Upper lobe of right lung (tissue), 1 donor: Measurements from ENCODE around the gene PCDHA9. TPM values are rescaled to one million over a fixed set of nuclear protein-coding genes. Genes with fewer than 3 reads are reported as not detected.
A peak's percentile ranks its signal among the peaks of the same experiment; 100 is the strongest.
"Not testable (repeated sequence)": the region's sequence is repeated elsewhere in the genome, so short reads cannot be mapped to it uniquely, and the experiment has no call there.

Experiments
- ATAC-seq: fragments of 200-7000 bp; cut with Tn5 transposase; one replicate; pipeline ENCODE4 v1.9.1; 2020; ENCODE audit warnings: mild to moderate bottlenecking, moderate library complexity
- DNase-seq: peaks from one replicate; pipeline ENCODE4 v3.0.0-alpha.2; 2020
- H3K27ac ChIP-seq: fragments of 200-600 bp; one replicate; pipeline ENCODE4 v1.8.0; 2022
- H3K27me3 ChIP-seq: fragments of 200-600 bp; one replicate; pipeline ENCODE4 v1.8.0; 2022; ENCODE audit warnings: mild to moderate bottlenecking
- H3K36me3 ChIP-seq: fragments of 200-600 bp; one replicate; pipeline ENCODE4 v1.8.0; 2022
- H3K4me1 ChIP-seq: fragments of 200-600 bp; one replicate; pipeline ENCODE4 v1.8.0; 2022
- H3K4me3 ChIP-seq: fragments of 200-600 bp; one replicate; pipeline ENCODE4 v1.8.0; 2022; ENCODE audit warnings: mild to moderate bottlenecking
- H3K9me3 ChIP-seq: fragments of 200-600 bp; one replicate; pipeline ENCODE4 v1.8.0; 2022
- intact Hi-C: fragments of 100-400 bp; cut with DNase I; formaldehyde crosslinking; loops from one replicate; pipeline ENCODE4 v1.11.0; 2022
- long read RNA-seq: library from polyadenylated mRNA; unstranded; transcript quantifications from one replicate; pipeline ENCODE4 v2.0.0, GENCODE V29; 2021
- total RNA-seq: library from RNA; stranded (reverse); fragmentation: NEBNext Ultra II Directional; extraction: Animal tissue kit (Norgen Biotek cat#: 25700); gene quantifications from one replicate; pipeline ENCODE4 v1.2.1, GENCODE V29; 2021
- TF ChIP-seq, protein P1 (sequence below): fragments of 200-600 bp; IDR thresholded peaks from one replicate; pipeline ENCODE4 v1.8.0; 2022; ENCODE audit warnings: antibody characterized with exemption
- donor health status: DM: no; HTN: yes; CAD: no; lungs with severe emphysema.

The PCDHA9 gene, protein sequence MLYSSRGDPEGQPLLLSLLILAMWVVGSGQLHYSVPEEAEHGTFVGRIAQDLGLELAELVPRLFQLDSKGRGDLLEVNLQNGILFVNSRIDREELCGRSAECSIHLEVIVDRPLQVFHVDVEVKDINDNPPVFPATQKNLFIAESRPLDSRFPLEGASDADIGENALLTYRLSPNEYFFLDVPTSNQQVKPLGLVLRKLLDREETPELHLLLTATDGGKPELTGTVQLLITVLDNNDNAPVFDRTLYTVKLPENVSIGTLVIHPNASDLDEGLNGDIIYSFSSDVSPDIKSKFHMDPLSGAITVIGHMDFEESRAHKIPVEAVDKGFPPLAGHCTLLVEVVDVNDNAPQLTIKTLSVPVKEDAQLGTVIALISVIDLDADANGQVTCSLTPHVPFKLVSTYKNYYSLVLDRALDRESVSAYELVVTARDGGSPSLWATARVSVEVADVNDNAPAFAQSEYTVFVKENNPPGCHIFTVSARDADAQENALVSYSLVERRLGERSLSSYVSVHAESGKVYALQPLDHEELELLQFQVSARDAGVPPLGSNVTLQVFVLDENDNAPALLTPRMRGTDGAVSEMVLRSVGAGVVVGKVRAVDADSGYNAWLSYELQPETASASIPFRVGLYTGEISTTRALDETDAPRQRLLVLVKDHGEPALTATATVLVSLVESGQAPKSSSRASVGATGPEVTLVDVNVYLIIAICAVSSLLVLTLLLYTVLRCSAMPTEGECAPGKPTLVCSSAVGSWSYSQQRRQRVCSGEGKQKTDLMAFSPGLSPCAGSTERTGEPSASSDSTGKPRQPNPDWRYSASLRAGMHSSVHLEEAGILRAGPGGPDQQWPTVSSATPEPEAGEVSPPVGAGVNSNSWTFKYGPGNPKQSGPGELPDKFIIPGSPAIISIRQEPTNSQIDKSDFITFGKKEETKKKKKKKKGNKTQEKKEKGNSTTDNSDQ
- total RNA-seq: 0.20 TPM
- long read RNA-seq: 0 reads

DNA sequence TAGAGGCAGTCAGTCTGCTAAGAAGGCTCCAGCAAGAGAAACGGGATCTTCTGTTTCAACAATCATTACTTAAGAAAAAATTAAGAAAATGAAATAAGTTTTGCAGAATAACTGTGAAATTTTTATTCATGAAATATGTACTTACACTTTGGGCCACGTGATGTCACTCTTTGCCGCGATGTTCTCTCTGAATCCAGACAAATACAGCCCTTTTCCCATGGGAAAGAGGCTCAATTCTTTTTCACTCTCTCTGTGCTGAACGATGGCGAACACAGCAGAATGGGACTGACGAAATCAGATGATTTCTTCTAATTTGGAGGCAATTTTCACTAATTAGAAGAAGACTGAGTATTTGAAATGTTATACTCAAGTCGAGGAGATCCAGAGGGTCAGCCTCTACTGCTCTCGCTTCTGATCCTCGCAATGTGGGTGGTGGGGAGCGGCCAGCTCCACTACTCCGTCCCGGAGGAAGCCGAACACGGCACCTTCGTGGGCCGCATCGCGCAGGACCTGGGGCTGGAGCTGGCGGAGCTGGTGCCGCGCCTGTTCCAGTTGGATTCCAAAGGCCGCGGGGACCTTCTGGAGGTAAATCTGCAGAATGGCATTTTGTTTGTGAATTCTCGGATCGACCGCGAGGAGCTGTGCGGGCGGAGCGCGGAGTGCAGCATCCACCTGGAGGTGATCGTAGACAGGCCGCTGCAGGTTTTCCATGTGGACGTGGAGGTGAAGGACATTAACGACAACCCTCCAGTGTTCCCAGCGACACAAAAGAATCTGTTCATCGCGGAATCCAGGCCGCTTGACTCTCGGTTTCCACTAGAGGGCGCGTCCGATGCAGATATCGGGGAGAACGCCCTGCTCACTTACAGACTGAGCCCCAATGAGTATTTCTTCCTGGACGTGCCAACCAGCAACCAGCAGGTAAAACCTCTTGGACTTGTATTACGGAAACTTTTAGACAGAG, at the start of gene PCDHA9:
Gene PCDHA9 (plus strand): TSS at position 244 of the 964 bp plus-strand sequence. CDS start 114 bp downstream, at position 358.
- H3K4me1 ChIP-seq, H3K27ac ChIP-seq, intact Hi-C loops, H3K9me3 ChIP-seq, ATAC-seq, H3K36me3 ChIP-seq, DNase-seq, H3K4me3 ChIP-seq: not testable (repeated sequence)
- H3K27me3 ChIP-seq: peaks cover 21% of the 10 kb centered on the region

DNA sequence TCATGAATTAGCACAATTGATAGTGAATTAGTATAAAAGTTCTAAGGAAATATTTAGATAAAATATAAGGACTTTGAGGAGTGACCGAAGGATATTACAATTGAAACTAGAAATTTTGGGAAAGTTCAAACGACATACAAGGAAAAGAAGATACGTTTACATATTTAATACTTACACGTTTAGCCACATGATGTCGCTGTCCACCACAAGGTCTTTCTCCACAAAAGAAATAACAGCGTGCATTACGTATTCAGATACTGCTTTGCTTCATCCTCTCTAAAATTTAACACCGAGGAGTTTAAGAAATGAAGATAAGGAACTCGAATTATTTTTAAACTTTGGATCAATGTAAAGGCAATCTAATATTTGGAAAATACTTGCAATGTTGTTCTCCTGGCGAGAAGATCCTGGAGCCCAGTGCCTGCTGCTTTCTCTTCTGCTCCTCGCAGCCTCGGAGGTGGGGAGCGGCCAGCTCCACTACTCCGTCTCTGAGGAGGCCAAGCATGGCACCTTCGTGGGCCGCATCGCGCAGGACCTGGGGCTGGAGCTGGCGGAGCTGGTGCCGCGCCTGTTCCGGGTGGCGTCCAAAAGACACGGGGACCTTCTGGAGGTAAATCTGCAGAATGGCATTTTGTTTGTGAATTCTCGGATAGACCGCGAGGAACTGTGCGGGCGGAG, 47.2 kb upstream of the PCDHA9 start, which contains the start of gene PCDHA3:
Gene PCDHA3 (plus strand): TSS at position 242 of the 678 bp plus-strand sequence.
- ATAC-seq (no peak), DNase-seq (no peak)
- H3K27ac ChIP-seq: no peak within 1 kb of the TSS
- no peaks in the 10 kb centered on the region for H3K9me3 ChIP-seq
- intact Hi-C loops: no loop called here
- TF ChIP-seq, protein P1, sequence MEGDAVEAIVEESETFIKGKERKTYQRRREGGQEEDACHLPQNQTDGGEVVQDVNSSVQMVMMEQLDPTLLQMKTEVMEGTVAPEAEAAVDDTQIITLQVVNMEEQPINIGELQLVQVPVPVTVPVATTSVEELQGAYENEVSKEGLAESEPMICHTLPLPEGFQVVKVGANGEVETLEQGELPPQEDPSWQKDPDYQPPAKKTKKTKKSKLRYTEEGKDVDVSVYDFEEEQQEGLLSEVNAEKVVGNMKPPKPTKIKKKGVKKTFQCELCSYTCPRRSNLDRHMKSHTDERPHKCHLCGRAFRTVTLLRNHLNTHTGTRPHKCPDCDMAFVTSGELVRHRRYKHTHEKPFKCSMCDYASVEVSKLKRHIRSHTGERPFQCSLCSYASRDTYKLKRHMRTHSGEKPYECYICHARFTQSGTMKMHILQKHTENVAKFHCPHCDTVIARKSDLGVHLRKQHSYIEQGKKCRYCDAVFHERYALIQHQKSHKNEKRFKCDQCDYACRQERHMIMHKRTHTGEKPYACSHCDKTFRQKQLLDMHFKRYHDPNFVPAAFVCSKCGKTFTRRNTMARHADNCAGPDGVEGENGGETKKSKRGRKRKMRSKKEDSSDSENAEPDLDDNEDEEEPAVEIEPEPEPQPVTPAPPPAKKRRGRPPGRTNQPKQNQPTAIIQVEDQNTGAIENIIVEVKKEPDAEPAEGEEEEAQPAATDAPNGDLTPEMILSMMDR: peak; percentile 42
- peak within 1 kb of the TSS; percentile 43 for H3K4me3 ChIP-seq
- peaks cover 10% of the 10 kb centered on the region for H3K27me3 ChIP-seq
- H3K36me3 ChIP-seq: no peaks in the 10 kb centered on the region
- H3K4me1 ChIP-seq: no peaks in the 10 kb centered on the region

DNA sequence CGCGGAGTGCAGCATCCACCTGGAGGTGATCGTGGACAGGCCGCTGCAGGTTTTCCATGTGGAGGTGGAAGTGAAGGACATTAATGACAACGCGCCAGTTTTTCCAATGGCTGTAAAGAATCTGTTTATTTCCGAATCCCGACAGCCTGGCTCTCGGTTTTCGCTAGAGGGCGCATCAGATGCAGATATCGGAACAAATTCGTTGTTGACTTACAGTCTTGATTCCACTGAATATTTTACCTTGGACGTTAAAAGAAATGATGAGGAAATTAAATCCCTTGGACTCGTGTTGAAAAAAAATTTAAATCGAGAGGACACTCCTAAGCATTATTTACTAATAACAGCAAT, 46.7 kb upstream of the PCDHA9 start:
- DNase-seq: no peak
- ATAC-seq: no peak
- TF ChIP-seq, protein P1: peak; percentile 33
- Histone ChIP-seq H3K9me3 (no peaks in the 10 kb centered on the region), H3K4me1 (no peaks in the 10 kb centered on the region), H3K36me3 (no peaks in the 10 kb centered on the region), H3K4me3 (peak overlapping the region; percentile 43), H3K27ac (no peak overlapping the region), H3K27me3 (peaks cover 10% of the 10 kb centered on the region)
- intact Hi-C loops: no loop called here

DNA sequence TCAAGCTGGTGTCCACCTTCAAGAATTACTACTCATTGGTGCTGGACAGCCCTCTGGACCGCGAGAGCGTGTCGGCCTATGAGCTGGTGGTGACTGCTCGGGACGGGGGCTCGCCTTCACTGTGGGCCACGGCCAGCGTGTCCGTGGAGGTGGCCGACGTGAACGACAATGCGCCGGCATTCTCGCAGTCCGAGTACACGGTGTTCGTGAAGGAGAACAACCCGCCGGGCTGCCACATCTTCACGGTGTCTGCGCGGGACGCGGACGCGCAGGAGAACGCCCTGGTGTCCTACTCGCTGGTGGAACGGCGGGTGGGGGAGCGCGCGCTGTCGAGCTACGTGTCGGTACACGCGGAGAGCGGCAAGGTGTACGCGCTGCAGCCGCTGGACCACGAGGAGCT, 45.8 kb upstream of the PCDHA9 start:
- H3K4me1 ChIP-seq, H3K27ac ChIP-seq, H3K36me3 ChIP-seq, H3K9me3 ChIP-seq, ATAC-seq, DNase-seq, H3K4me3 ChIP-seq, intact Hi-C loops: not testable (repeated sequence)
- peaks cover 10% of the 10 kb centered on the region for H3K27me3 ChIP-seq

DNA sequence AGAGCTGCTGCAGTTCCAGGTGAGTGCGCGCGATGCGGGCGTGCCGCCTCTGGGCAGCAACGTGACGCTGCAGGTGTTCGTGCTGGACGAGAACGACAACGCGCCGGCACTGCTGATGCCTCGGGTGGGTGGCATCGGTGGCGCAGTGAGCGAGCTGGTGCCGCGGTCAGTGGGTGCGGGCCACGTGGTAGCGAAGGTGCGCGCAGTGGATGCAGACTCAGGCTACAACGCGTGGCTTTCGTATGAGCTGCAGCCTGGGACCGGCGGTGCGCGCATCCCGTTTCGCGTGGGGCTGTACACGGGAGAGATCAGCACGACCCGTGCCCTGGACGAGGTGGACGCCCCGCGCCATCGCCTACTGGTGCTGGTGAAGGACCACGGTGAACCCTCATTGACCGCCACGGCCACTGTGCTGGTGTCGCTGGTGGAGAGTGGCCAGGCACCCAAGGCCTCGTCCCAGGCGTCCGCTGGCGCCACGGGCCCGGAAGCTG, 45.4 kb upstream of the PCDHA9 start:
- Histone ChIP-seq H3K27me3 (peaks cover 10% of the 10 kb centered on the region), H3K9me3 (no peaks in the 10 kb centered on the region), H3K4me3 (no peak overlapping the region), H3K36me3 (no peaks in the 10 kb centered on the region), H3K4me1 (no peaks in the 10 kb centered on the region), H3K27ac (no peak overlapping the region)
- TF ChIP-seq, protein P1: no peak
- no peak for ATAC-seq
- intact Hi-C loops: no loop called here
- no peak for DNase-seq
